ENCODE data around the gene KCNMA1.

DNA sequence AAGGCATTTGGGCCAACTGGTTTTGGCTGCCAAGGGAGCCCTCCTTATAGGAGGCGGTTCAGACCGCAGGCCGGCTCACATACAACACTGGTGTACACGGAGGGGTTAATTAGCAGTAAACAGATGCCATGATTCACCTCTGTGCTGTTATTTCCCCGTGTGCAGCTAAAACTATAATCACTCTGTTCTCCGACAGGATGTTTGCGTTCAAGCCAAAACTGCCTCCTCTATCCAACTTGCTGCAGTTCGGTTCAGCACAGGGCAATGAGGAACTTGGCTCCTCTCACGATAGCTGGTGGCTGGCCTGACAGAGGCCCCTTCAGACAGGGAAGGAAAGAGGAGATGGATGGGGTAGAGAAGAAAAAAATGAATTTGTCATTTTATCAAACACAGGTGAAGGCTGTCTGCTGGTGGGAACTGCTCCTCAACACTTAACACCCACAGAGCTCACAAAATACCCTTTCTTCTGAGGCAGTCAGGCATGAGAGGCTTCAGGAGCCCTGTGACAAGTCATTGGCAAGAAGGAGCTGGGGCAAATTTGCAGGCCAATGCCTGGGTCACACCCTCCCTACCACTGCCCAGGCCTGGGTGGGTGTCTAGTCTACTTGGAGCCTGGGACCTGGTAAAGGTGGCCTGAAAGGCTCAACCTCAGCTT lies 24.0 kb downstream of the KCNMA1 start:
- TF ChIP-seq LCOR (CRISPR knock-in tag; IDR thresholded peaks at IDR 0.05) = no peak
- TF ChIP-seq, protein P1, sequence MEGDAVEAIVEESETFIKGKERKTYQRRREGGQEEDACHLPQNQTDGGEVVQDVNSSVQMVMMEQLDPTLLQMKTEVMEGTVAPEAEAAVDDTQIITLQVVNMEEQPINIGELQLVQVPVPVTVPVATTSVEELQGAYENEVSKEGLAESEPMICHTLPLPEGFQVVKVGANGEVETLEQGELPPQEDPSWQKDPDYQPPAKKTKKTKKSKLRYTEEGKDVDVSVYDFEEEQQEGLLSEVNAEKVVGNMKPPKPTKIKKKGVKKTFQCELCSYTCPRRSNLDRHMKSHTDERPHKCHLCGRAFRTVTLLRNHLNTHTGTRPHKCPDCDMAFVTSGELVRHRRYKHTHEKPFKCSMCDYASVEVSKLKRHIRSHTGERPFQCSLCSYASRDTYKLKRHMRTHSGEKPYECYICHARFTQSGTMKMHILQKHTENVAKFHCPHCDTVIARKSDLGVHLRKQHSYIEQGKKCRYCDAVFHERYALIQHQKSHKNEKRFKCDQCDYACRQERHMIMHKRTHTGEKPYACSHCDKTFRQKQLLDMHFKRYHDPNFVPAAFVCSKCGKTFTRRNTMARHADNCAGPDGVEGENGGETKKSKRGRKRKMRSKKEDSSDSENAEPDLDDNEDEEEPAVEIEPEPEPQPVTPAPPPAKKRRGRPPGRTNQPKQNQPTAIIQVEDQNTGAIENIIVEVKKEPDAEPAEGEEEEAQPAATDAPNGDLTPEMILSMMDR (IDR thresholded peaks at IDR 0.05 in 2 of 3, conservative IDR thresholded peaks at IDR 0.05 in 1 of 3; ENCODE audit: insufficient read depth in 2 of 3, low read depth in 1 of 3, low read length in 3 of 3) = no peak
